HG03025 (cell line): ENCODE results near the gene SLC4A1.

Source experiments
- ATAC-seq: cut with Tn5 transposase; IDR thresholded peaks from one replicate; pipeline ENCODE4 v1.9.1; 2021; ENCODE audit warnings: mild to moderate bottlenecking, moderate library complexity; ENCODE audit not compliant: unreplicated experiment, low FRiP score

Gene SLC4A1

DNA sequence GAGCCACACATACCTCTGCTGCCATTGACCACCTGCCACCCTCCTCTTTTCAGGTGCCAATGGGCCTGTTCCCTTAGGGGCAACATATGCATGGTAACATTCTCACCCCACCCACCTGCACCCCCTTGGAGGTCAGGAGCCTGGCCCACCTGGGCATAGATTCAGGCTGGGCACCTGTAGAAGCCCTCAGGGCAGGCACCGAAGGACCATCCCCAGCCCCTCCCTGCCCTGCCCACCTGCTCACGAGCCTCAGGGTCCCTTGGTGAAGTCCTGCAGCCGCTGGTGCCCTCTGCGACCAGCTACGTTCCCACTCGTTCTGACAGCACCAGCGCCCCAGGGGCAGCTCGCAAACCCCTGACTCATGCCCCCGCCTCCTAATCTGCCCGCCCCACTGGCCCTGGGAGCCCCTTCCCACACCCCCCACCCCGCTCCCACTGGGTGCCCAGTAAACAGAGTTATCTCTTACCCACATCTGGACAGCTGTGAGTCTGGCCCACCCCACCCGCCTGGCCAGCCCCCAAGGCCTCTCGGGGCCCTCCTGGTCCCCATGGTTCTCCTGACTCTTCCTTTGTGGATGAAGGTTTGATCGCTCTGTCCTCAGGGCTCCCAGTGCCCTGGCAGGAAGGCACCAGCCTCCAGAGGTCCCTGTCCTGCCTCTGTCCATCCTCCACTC is at the start of gene SLC4A1:
SLC4A1 (minus strand) TSS at position 318 of the 673 bp plus-strand sequence. CDS start 5,269 bp downstream, outside the sequence.
- ATAC-seq, result no peak

DNA sequence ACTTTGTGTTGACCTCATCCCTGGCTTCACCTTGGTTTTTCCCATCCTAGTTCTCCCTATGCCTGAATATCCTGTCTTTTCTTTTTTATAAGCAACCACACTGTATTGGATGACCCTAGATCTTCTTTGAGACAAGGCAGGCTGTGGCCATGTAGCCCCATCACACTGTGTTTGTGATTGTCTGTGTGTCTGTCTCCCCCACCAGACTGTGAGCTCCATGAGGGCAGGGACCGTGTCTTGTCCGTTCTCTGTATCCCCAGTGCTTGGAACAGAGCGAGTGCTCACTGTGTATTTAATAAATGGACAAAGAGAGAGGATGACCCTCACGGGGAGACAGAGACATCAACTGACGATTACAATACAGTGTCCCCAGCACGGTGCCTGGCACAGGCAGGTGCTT is 49.6 kb upstream of the SLC4A1 start:
- ATAC-seq, result no peak

DNA sequence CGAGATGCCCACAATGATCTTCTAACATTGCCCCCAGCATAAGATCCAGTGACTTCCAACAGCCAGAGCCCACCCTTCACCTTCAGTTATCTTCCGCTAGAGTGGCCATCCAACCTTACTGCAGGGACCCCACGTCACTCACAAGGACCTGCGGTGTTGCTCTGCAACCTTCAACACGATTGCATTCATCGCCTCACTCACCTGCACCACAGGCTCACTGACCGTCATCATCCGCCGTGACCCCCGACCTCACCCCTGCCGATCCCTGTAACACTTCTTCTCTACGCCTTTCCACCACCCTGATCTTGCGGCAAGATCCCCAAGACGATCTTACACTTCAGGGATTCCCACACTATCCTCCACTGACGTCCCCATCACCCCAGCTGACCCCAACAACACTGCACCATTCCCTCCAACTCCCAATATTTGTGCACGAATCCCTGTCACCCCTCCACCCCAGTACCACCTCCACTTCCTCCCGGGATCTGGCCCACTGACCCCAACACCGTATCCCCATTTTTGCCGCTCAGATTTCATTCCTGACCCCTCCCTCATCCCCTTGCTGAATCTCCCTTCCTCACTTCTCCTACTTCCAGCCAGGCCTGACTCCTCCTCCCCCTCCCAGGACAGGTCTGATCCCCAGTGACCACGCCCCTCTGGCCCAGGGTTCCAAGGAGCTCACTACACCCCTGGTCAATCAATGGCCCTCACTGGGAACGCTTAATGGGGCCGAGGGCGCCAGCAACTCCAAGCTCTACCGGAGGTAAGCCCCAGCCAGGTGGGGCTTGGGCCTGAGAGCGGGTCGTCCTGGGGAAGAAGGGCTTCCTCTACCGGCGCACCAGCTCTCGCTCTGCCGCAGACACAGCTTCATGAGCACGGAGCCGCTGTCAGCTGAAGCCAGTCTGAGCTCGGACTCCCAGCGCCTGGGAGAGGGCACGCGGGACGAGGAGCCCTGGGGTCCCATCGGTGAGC is 48.1 kb upstream of the SLC4A1 start:
- ATAC-seq, result no peak

DNA sequence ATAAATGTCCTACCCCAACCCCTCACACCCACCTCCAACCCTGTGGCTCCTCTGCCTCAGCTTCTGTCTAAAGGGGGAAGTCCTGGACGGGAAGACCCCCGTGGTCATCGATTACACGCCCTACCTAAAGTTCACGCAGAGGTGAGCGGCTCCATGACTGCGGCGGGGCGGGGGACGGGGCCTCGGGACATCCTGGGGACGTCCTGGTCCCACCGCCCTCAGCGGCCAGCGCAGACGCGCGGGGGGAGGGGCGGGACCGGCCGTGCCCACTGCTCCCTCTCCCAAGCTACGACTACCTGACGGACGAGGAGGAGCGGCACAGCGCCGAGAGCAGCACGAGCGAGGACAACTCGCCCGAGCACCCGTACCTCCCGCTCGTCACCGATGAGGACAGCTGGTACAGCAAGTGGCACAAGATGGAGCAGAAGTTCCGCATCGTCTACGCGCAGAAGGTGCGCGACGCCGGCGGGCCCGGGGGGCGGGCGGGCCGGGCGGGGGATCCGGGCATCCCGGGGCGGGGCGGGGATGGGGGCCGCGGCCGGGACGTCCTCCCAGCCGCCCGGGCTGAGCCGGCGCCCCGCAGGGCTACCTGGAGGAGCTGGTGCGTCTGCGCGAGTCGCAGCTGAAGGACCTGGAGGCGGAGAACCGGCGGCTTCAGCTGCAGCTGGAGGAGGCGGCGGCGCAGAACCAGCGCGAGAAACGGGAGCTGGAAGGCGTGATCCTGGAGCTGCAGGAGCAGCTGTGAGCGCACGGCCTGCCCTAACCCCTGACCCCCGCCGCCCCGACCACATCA is 47.1 kb upstream of the SLC4A1 start:
- no peak for ATAC-seq

DNA sequence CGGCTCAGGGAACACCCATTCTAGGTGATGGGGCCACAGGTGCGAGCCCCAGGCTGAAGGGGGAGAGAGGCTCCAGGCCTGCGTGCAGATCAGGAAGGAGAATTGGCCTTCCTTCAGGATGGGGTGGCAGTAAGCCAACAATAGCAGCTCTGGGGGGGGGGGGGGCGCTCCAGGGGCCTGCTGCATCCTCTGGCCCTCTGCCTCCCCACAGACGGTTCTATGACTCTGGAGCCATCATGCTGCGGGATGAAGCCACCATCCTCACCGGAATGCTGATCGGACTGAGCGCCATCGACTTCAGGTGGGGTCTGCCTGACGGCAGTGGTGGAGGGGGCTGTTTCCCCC is 46.6 kb upstream of the SLC4A1 start:
- ATAC-seq, result no peak

DNA sequence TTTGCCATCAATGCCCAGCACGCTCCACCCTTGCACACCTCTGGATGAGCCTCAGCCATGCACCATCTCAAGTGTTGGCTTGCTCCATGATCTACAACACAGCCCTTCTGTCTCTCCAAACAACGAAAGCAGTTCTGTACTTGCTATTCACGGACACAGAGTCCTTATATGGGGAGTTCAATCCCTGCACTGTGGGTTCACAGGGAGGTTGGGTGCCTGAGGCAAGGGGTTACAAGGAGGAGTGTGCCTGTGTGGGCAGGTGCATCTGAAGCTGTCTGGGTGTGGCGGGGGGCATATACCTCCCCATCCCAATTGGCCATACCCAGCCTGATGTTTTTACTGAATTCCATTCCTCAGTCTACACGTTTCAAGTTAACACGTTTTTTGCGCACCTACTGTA is 46.1 kb upstream of the SLC4A1 start:
- no peak for ATAC-seq

DNA sequence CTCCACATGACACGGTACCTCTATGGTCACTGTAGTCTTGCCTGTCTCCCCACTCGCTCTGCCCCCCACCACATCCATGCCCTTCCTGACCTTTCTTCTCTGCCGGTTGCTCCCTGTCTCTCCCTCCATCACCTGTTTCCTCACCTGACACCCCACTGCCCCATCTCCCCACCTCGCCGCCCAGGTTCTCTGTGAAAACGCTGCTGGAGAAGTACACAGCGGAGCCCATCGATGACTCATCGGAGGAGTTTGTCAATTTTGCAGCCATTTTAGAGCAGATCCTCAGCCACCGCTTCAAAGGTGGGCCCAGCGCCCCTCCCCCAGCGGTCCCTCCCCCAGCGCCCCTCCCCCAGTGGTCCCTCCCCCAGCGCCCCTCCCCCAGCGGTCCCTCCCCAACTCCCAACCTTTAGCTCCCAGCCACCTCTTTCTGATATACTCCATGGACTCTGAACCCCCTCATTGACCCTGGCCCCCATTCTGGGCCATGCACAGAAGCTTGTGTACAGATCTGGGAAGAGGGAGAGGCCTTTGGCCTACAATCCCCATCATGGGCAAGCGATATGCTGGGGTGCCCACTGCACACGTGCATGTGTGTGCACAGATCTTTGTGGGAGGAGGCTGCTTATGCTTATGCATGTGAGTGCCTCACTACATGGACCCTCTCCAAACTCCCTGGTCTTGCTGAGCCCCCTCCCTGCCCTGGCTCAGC is 44.6 kb upstream of the SLC4A1 start:
- ATAC-seq, result no peak

DNA sequence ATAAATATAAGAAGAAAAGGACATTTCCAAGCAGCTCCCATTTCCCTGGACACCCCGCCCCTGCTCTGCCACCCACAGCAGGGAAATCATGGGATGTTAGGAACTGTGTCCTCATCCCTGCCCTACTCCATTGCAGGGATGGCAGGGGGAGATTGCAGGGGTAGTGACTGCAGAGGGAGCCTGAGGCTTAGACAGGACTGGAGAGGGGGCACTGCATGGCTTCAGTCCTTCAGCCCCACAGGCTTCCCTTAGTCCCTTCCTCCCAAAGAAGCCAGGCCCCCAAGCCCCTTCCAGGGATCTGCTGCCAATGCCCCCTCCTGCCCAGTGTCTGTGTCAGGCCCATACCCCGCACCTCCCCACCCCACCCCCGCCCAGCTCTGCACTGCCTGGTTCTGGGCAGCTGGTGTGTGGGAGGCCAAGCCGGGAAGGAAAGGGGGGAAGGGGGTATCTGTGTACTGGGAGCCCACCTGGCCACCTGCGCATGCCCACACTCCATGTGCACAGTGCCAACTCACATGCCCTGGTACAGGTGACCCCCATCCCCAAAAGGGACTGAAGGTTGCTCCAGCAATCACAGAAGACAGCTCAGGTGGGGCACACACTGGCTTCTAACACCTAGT is 43.7 kb upstream of the SLC4A1 start:
- no peak for ATAC-seq

DNA sequence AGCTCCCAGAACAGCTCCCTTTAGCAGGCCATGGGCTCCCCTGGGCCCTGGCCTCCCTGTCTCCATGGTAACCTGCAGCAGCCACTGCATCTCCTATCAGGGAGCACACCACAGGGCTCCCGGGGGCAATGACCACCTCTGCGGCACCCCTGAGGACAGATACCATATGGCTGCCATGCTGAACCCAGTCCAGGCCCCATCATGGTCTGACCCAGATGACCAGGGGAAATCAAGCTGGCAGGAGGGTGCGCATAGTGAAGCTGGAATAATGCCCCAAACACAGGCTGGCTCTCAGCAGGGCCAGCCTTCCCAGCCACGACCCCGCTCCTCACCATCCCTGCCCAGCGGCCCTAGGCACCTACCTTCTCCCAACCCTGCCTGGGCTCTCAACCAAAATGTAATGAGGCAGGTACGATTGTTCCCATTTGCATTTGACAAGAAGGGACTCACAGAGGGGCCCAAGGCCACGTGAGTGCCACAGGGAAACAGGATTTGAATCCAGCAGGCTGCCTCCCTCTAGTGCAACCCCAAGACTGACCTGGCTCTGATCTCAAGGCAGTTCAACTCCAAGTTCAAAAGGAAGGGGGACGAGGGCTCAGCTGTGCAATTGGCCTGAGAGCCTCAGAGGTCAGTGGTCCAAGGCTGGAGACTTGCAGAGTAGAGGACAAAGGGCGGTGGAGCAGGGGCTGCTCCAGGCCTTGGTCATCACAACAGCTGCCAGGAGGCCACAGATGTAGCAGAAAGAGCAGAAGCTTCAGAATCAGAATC is 42.9 kb upstream of the SLC4A1 start:
- no peak for ATAC-seq

DNA sequence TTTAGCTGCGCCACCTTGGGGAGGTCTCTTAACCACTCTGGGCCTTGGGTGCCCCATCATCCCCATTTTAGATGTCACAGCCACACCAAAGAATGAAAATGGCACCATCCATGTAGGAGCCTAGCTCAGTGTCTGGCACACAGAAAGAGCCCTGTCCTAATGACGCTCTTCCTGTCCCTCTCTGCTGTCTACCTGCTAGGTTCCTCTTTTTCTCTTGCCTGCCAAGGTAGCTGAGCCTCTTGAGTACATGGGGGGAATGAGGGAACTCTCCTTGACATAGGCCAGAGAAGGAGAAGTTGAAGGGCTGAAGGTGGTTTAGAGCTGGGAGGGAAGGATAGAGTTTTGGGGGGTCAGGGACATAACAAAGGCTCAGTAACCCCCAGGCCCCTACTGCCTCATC is 42.3 kb upstream of the SLC4A1 start:
- no peak for ATAC-seq

DNA sequence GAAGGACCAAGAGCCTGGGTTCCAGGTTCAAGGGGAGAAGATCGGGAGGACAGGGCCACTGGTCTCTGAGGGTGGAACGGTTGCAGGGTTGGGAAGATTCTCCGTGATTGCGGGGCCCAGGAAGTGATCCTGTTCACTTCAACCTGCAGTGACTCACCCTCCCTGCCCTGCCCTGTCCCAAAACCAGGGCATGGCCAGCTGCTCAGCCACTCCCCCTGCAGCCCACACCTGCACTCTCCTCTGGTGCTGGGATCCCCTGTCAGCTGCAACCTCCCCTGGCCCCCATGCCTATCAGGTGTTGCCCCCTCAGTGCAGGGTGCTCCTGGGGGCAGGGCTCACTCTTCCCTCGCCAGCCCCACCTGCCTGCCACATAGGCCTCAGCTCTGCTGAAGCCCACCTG is 41.5 kb upstream of the SLC4A1 start:
- no peak for ATAC-seq

DNA sequence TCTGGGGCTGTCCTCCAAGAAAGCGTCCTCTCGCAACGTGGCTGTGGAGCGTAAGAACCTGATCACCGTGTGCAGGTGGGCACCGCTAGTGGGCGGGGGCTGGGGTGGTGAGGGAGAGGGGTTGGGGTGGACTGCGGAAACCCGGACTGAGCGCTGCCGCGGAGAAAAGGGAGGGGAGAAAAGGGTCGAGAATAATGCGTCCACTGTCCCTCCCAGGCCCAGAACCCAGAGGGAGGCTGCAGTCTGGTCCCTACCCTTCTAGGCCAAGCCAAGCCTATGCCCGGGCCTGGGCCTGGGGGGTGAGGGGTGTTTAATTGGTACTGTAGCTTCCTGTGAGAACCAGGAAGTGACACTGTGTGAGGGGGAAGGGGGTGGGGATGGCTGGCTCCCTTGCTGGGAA is 40.9 kb upstream of the SLC4A1 start:
- ATAC-seq, result no peak

DNA sequence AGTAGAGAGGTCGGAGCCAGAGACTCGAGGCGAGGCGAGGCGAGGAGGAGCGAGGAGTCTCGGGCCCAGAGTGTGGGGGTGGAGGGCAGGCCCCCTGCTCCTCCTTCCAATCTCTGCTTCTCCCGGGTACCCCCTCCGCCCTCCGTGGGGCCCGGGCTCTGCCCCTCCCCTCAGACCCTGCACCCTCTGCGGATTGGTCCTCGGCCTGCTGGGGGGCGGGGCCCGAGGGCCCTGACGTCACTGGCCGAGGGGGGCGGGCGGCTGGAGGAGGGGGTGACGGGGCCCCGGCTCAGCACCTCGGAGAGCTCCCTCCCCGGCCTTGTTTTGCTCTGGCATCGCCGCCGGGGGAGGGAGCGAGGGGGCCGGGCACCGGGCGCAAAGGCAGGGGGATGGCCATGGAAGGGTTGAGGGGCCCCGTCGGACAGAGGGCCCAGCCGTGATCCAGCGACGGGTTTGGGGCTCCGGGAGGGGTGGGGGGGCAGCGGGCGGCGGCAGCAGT is 40.4 kb upstream of the SLC4A1 start, which contains the start of gene RUNDC3A:
RUNDC3A (plus strand) TSS at position 282 of the 499 bp plus-strand sequence. CDS start 232 bp downstream, outside the sequence.
- no peak for ATAC-seq

DNA sequence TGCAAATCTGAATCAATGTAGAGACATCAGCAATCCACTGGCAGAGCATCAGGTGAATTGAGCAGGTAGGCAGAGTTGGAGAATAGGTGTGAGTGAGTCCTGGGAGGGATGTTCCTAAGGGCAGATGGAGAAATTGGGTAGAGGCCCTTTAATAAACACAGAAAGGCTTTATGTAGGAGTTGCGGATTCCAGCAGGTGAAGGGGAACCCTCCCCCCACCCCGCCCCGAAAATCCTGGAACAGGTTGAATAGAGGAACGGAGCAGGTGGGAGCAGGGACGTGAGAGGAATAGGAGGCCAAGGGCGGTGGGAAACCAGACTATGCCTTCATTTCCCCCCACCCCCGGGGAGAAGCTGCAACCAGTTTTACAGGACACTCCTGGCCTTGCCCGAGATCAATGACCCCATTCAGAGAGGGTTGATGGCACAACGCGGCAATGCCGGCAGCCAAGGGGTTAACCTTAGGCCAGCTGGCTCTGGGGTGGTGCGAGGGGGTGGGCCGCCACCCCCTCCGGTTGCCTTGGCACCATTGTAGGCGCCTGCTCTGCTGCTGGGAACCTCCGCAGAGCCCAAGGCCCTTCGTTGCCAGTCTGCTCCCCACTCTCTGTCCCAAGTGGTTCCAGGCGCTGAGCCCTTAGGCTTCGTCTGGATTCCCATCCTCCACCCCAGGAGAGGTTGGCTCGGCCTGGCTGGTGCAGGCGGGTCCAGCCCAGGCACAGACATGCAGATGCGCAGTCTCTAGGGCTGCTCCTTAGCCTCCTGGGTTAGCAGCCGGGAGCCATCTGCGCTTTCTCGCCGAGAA is 39.7 kb upstream of the SLC4A1 start:
- ATAC-seq, result no peak

DNA sequence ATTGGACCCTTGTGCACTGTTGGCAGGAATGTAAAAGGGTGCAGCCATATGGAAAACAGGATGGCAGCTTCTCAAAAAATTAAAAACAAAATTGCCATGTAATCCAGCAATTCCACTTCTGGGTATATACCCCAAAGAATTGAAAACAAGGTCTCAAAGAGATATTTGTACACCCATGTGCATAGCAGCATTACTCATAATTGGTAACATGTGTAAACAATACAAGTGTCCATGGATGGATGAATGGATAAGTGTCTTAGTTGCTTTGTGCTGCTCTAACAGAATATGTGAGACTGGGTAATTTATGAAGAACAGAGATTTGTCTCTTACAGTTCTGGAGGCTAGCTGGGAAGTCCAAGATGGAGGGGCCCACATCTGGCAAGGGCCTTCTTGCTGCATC is 36.7 kb upstream of the SLC4A1 start:
- ATAC-seq, result no peak

DNA sequence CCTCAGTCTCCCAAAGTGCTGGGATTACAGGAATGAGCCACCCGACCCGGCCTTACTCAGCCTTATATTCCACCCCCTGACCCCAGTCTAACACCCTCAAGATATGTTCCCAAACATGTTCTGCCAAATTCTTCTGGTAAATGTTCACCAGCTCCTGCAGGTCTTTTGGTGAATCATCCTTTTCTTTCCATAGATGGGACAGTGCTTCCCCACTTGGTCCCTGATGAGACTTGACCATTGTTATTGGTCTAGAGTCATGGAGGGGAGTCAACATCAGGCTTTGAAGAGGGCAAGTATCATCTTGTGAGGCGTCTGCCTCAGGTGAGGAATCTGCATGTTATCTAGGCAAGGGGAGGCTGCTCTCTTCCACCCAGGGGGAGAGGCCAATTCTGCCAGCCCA is 30.0 kb upstream of the SLC4A1 start:
- no peak for ATAC-seq

DNA sequence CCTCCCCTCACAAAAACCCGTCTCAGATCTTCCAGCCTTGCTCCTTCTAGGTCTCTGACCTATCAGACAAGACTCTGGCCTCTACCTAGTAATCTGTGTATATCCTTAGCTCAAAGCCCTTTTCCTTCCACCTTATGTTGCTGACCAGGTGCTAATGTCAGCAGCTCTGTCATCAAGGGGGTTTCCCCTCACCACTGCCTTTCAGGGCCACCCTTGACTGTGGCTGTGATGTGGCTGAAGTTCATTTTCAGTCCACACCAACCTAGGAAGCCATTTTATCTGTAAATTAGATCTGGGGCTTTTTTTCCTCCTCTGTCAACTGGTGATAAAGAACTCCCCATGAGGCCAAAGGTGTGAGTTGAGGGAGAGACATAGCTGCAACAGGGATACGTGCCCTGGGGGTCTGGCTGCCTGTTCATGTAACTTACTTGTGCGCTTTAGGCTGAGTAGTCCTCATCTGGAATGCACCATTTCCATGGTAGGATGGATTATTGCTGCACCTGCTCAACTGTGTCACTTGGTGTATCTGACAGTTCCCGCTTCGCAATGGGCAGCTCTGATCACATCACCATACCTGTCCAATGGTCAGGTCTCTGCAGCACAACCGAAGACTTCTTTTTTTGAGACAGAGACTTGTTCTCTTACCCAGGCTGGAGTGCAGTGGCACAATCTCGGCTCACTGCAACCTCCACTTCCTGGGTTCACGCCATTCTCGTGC is 25.7 kb upstream of the SLC4A1 start:
- ATAC-seq, result no peak

DNA sequence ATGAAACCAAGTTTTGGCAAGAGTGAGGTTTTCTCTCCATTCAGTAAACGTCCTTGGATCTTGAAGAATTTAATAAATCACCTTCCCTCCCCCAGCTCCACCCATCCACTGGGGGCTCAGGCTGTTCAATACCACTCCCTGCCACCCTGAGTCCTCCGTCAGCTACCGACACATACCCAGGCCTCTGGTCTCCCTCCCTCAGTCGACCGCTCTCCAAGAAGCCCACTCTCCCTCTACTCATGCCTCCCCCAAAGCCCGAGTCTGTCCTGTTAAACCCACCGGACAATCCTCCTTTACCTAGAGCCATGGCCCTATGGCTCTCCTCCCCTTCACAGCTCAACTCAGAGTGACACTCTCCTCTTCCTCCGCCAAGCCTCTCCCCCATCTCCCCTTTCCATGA is 19.7 kb upstream of the SLC4A1 start:
- ATAC-seq, result no peak
